K562 (cell line): ENCODE data around the gene AHCY. TPM values are rescaled to one million over a fixed set of nuclear protein-coding genes. Genes with fewer than 3 reads are reported as not detected.

Experiments
- ATAC-seq: fragments of 200-7000 bp; cut with Tn5 transposase; 3 replicates; pipeline ENCODE4 v1.9.1; 2020; ENCODE audit warnings: moderate library complexity
- BruUV-seq: library from RNA; stranded (reverse); fragments of 400-500 nt; replicated peaks from 2 replicates; lab custom pipeline; 2021; lab: Mats Ljungman, UMichigan
- CTCF ChIA-PET: fragments of 300-600 bp; formaldehyde crosslinking; extraction: SDS; loops from one replicate; lab custom pipeline; 2021; ENCODE audit warnings: low intra/inter-chr PET ratio; lab: Yijun Ruan, JAX
- POLR2A ChIA-PET: fragments of 300-600, 350-650 bp; sonication (Branson Sonifier 250); formaldehyde crosslinking; extraction: SDS; loops from one replicate; lab custom pipeline; 2021; ENCODE audit warnings: antibody characterized with exemption, inconsistent platforms; lab: Yijun Ruan, JAX
- DNase-seq, 4 experiments: peaks; one replicate each; pipeline versions ENCODE4 v3.0.0 to v3.0.0-alpha.2; 2011 to 2018; ENCODE audit warnings: low spot score in 3 of 4, mixed read lengths in 3 of 4; ENCODE audit errors: extremely low read depth in 1 of 4
- FAIRE-seq: peaks from 2 replicates; lab custom pipeline; 2011; peaks lifted over from hg19 to GRCh38; lab: Jason Lieb, UNC
- H2AFZ ChIP-seq: 2 replicates; pipeline ENCODE4 v1.6.0; 2011; ENCODE audit warnings: low read depth, low read length, control low read depth, inconsistent platforms
- H3K27ac ChIP-seq: fragments of 200-600 bp; 3 replicates; pipeline ENCODE4 v1.8.0; 2011; ENCODE audit warnings: low read depth, mild to moderate bottlenecking, control low read depth, inconsistent platforms, low read length, moderate library complexity, mixed read lengths; ENCODE audit errors: extremely low read depth
- H3K27me3 ChIP-seq, 2 experiments: fragments of 300-600 bp in 1 of 2; 2 replicates in 1 of 2; 3 replicates in 1 of 2; pipeline versions ENCODE4 v1.6.0 to v1.8.0; 2011; ENCODE audit warnings: inconsistent platforms in 2 of 2, low read length in 2 of 2, mild to moderate bottlenecking in 1 of 2, mixed read lengths in 1 of 2, moderate library complexity in 1 of 2; ENCODE audit not compliant: control insufficient read depth in 2 of 2, insufficient read depth in 2 of 2
- H3K36me3 ChIP-seq: fragments of 300-600 bp; 3 replicates; pipeline ENCODE4 v1.8.0; 2011; ENCODE audit warnings: mild to moderate bottlenecking, low read length, inconsistent platforms; ENCODE audit not compliant: control insufficient read depth, insufficient read depth
- H3K4me1 ChIP-seq, 2 experiments: fragments of 200-600 bp in 1 of 2; replicated peaks in 1 of 2; 2 replicates in 1 of 2; 3 replicates in 1 of 2; pipeline versions ENCODE4 v1.5.1 to v1.8.0; 2011; ENCODE audit warnings: inconsistent platforms in 2 of 2, low read length in 2 of 2, mild to moderate bottlenecking in 1 of 2, mixed read lengths in 1 of 2, moderate library complexity in 1 of 2; ENCODE audit not compliant: control insufficient read depth in 2 of 2, insufficient read depth in 2 of 2
- H3K4me2 ChIP-seq: 2 replicates; pipeline ENCODE4 v1.6.1; 2011; ENCODE audit warnings: low read length, control low read depth, inconsistent platforms, mixed read lengths; ENCODE audit not compliant: insufficient read depth
- H3K4me3 ChIP-seq: fragments of 200-600 bp; sonication (generic), shearing (Covaris generic); 2 replicates; pipeline ENCODE4 v1.5.1; 2016; ENCODE audit warnings: control low read depth, inconsistent platforms
- H3K79me2 ChIP-seq: fragments of 200-600 bp; 3 replicates; pipeline ENCODE4 v1.8.0; 2011; ENCODE audit warnings: low read length, inconsistent platforms; ENCODE audit not compliant: control insufficient read depth, insufficient read depth
- H3K9ac ChIP-seq, 2 experiments: 2 replicates each; pipeline versions ENCODE4 v1.6.0 to v1.6.1; 2011; ENCODE audit warnings: low read depth in 2 of 2, low read length in 2 of 2, control low read depth in 1 of 2, inconsistent platforms in 1 of 2, mild to moderate bottlenecking in 1 of 2, mixed read lengths in 1 of 2; ENCODE audit not compliant: insufficient read depth in 1 of 2
- H3K9me1 ChIP-seq: one replicate; pipeline ENCODE4 v1.6.0; 2011; ENCODE audit warnings: inconsistent platforms, mild to moderate bottlenecking, low read length, moderate library complexity; ENCODE audit not compliant: control insufficient read depth, insufficient read depth
- H3K9me3 ChIP-seq: replicated peaks from 2 replicates; pipeline ENCODE4 v1.5.1; 2011; ENCODE audit warnings: low read depth, low read length, inconsistent platforms; ENCODE audit not compliant: control insufficient read depth, insufficient read depth
- H4K20me1 ChIP-seq: replicated peaks from 2 replicates; pipeline ENCODE4 v1.6.1; 2011; ENCODE audit warnings: low read length, inconsistent platforms, mixed read lengths; ENCODE audit not compliant: control insufficient read depth, insufficient read depth
- ATF1 ChIP-seq, 2 experiments: fragments of 450-650 bp in 1 of 2; IDR thresholded peaks; 2 replicates each; pipeline ENCODE4 v1.6.1; 2016; ENCODE audit warnings: missing compliant biosample characterization in 1 of 2, missing genetic modification characterization in 1 of 2
- CEBPB ChIP-seq: fragments of 450-650 bp; IDR thresholded peaks from 2 replicates; pipeline ENCODE4 v1.6.1; 2016; ENCODE audit warnings: missing genetic modification characterization, missing compliant biosample characterization
- CREM ChIP-seq: IDR thresholded peaks from 2 replicates; pipeline ENCODE4 v1.6.1; 2014; ENCODE audit warnings: antibody characterized with exemption, low read depth
- GTF2E2 ChIP-seq: fragments of 200-800 bp; sonication (Bioruptor generic); IDR thresholded peaks from 2 replicates; pipeline ENCODE4 v1.6.1; 2016; ENCODE audit warnings: missing genetic modification characterization, missing compliant biosample characterization
- MTA1 ChIP-seq: fragments of 450-650 bp; IDR thresholded peaks from 2 replicates; pipeline ENCODE4 v1.6.1; 2017; ENCODE audit warnings: borderline replicate concordance
- NFIC ChIP-seq: fragments of 450-650 bp; IDR thresholded peaks from 2 replicates; pipeline ENCODE4 v1.6.1; 2017; ENCODE audit warnings: mild to moderate bottlenecking, inconsistent platforms
- POLR2A ChIP-seq: fragments of 450-650 bp; conservative IDR thresholded peaks from 2 replicates; pipeline ENCODE4 v1.6.1; 2016
- TBL1XR1 ChIP-seq, 2 experiments: IDR thresholded peaks; 2 replicates each; pipeline ENCODE4 v1.6.1; 2012; ENCODE audit warnings: improper control_type of control experiment in 2 of 2, low read length in 2 of 2, mild to moderate bottlenecking in 1 of 2
- WGBS: fragments of 100-300 bp; shearing (Covaris generic); methylation state at CpG from one replicate; pipeline ENCODE4 v1.1.6; 2016; ENCODE audit warnings: low coverage, mixed read lengths; ENCODE audit not compliant: insufficient coverage; ENCODE audit errors: missing lambda C conversion rate; 5-methylcytosine and 5-hydroxymethylcytosine counted together
- in situ Hi-C: fragments of 300-500 bp; cut with MboI; formaldehyde crosslinking; loops from 4 replicates; pipeline ENCODE4 v1.15.0; 2018; ENCODE audit warnings: inconsistent platforms, mixed read lengths
- intact Hi-C: fragments of 100-400 bp; cut with micrococcal nuclease; formaldehyde crosslinking; loops from 2 replicates; pipeline ENCODE4 v1.14.2; 2022
- polyA plus RNA-seq, 8 experiments: library from polyadenylated mRNA; depleted of rRNA in 4 of 8; stranded (reverse) in 5 of 8; unstranded in 3 of 8; fragments of >200 nt; fragmentation: Nextera tagmentation in 2 of 8; fragmentation: Illumina TruSeq in 1 of 8; extraction: Ambion mirVana in 2 of 8; extraction: Trizol in 1 of 8; gene quantifications; 2 replicates each; pipeline versions ENCODE4 v1.2.1 to v1.2.3, GENCODE V29; 2011 to 2014; ENCODE audit warnings: inconsistent platforms in 1 of 8, missing spikeins in 1 of 8
- total RNA-seq, 7 experiments: library from RNA; depleted of rRNA in 6 of 7; stranded (reverse); fragments of >200 nt in 6 of 7; fragmentation: Illumina TruSeq in 2 of 7; extraction: Trizol in 2 of 7; gene quantifications; 2 replicates each; pipeline versions ENCODE4 v1.2.1 to v1.2.3, GENCODE V29; 2011 to 2021; ENCODE audit warnings: low replicate concordance in 1 of 7

AHCY gene
- total and polyA plus RNA-seq, 9 of the 15 experiments (the other 6 are each of a cell fraction or from before 2014, with no cell fraction given): 82.5 to 269 (median 190) TPM

DNA sequence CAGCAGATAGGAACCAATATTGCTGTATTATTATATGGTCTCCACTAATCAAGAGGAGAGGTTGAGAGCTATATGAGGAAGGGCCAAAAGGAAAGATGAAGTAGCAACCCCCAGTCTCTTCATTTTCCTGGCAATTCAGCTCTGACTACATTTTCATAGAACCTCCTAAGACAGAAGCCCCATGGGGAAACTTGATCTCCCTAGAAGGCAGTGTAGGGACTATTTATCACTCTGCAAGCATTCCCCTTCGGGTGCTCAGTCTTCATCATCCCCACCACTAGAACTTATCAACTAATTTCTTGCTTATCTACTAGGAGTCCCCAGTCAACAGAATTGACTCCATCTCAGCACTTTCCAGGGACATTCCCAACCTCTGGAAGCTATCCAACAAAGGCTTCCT is 34.4 kb upstream of the AHCY start:
- TF ChIP-seq MTA1: no peak
- TF ChIP-seq ATF1 (CRISPR knock-in tag; IDR thresholded peaks at IDR 0.05): no peak
- no peak for TF ChIP-seq ATF1 (tag; IDR thresholded peaks at IDR 0.05)
- no peak for TF ChIP-seq GTF2E2 (tag)
- TF ChIP-seq POLR2A: no peak
- TF ChIP-seq CEBPB: no peak
- TF ChIP-seq CREM: no peak
- 0 out of 2 replicates have a peak, but pooled peaks have one; percentile 12 for TF ChIP-seq NFIC
- TF ChIP-seq TBL1XR1 (IDR thresholded peaks at IDR 0.05; ENCODE audit: low read length in 2 of 2): no peak
- in situ Hi-C loops (no loop called here), intact Hi-C loops (no loop called here)
- H3K9ac ChIP-seq: no peak overlapping the region
- no peaks in the 10 kb centered on the region for H4K20me1 ChIP-seq
- peak in 1 of 4 experiments; percentile 2 for DNase-seq
- ATAC-seq: peak; percentile 18; the same call in 1 of the 3 replicates
- ChIA-PET CTCF (no interaction called here), POLR2A (interaction anchor here (1.6 kb wide), 1 partner anchor 15 kb away, joined by 6 read pairs; no protein-coding TSS in a partner anchor)
- H3K4me3 ChIP-seq: no peak overlapping the region
- H3K27ac ChIP-seq: no peak overlapping the region
- H3K9me1 ChIP-seq: no peaks in the 10 kb centered on the region
- WGBS: 0% methylated on average over 1 of the region's 1 CpG
- no peak overlapping the region; the same call in 1 of the 2 replicates for H3K4me2 ChIP-seq
- H3K27me3 ChIP-seq: no peaks in the 10 kb centered on the region
- H3K4me1 ChIP-seq: peaks cover 0 to under 1% of the 10 kb centered on the region in 2 experiments; a peak in 2 of 5 replicates
- no peaks in the 10 kb centered on the region for H3K36me3 ChIP-seq
- no peaks in the 10 kb centered on the region for H3K9me3 ChIP-seq
- no peak for FAIRE-seq
- H3K79me2 ChIP-seq: no peaks in the 10 kb centered on the region
- no TSS peak for BruUV-seq
- H2AFZ ChIP-seq: peak overlapping the region; percentile 97; the same call in 1 of the 2 replicates
